ENCODE results near the gene CFAP77. TPM values are rescaled to one million over a fixed set of nuclear protein-coding genes. Genes with fewer than 3 reads are reported as not detected.

The CFAP77 gene
- total RNA-seq, 4 donors from 2014 or later = 0.44 TPM; not detected in 3

- H3K9me3 ChIP-seq = no peaks in the 10 kb centered on the region
- no peak overlapping the region for H3K4me3 ChIP-seq (replicated peaks in 1 of 3)
- H3K4me1 ChIP-seq = no peaks in the 10 kb centered on the region
- H3K27me3 ChIP-seq = no peaks in the 10 kb centered on the region
- no peak overlapping the region for H3K27ac ChIP-seq
- TF ChIP-seq CTCF (IDR thresholded peaks at IDR 0.05) = no peak
- no peak for TF ChIP-seq POLR2A (IDR thresholded peaks at IDR 0.05)
- WGBS, 2 donors = 81 to 82% methylated on average over 3 of the region's 3 CpGs
- peaks cover 16 to 42% of the 10 kb centered on the region in 2 donors for H3K36me3 ChIP-seq
- DNase-seq = no peak
- intact Hi-C loops (cut with DNase I) = no loop called here
Measured at GRCh38 chr9:132596200-132596599, 186.2 kb downstream of the CFAP77 start.

DNA sequence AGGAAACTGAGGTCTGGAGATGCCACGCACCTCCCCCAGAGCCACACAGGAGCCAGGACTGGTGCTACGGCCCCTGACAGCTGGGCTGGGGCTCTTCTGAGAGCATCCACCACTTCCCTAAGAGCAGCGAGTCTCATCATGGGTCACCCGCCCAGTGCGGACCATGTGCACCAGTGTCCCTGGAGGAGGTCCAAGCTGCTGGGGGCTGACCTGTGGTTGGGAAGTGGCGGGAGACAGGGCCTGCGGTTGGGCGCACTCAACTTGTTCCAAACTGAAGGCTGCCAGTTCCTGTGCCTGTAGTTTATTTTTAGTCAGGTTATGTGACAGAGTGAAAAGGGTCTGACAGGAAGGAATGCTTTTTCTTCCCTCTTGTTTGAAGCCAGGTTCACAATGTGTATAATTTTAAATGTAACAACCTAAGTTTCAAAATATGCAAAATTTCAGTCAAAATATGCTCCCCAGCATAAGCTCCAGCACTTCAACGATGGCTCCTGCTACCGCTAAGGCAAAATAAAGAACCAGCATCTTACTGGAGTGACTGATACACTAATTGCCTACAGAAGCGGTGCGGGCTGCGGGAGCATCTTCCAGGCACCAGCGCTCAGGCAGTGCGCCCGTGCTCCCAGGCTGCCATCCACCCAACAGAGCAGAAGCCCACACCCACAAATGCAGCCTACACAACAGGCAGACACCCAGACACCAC lies 187.2 kb downstream of the CFAP77 start:
- intact Hi-C loops (cut with DNase I) = no loop called here
- H3K4me3 ChIP-seq (replicated peaks in 1 of 3) = no peak overlapping the region
- H3K36me3 ChIP-seq = peaks cover 16 to 46% of the 10 kb centered on the region in 2 donors
- no peak overlapping the region for H3K27ac ChIP-seq
- no peaks in the 10 kb centered on the region for H3K9me3 ChIP-seq
- WGBS, 2 donors = 90 to 93% methylated on average over 16 of the region's 16 CpGs
- no peaks in the 10 kb centered on the region for H3K27me3 ChIP-seq
- no peaks in the 10 kb centered on the region for H3K4me1 ChIP-seq
- peak; percentile 28 to 37 for DNase-seq
- TF ChIP-seq POLR2A (IDR thresholded peaks at IDR 0.05) (no peak), CTCF (IDR thresholded peaks at IDR 0.05) (no peak)

- intact Hi-C loops (cut with DNase I) = no loop called here
- Histone ChIP-seq H3K27ac (no peak overlapping the region), H3K27me3 (no peaks in the 10 kb centered on the region), H3K36me3 (peaks cover 5 to 33% of the 10 kb centered on the region in 2 donors), H3K4me1 (no peaks in the 10 kb centered on the region), H3K9me3 (no peaks in the 10 kb centered on the region), H3K4me3 (replicated peaks in 1 of 3) (no peak overlapping the region)
- DNase-seq = no peak
- TF ChIP-seq CTCF (IDR thresholded peaks at IDR 0.05) (no peak), POLR2A (IDR thresholded peaks at IDR 0.05) (no peak)
- WGBS, 2 donors = 85 to 96% methylated on average over 12 of the region's 12 CpGs
Measured at GRCh38 chr9:132600326-132600984, 190.4 kb downstream of the CFAP77 start.

DNA sequence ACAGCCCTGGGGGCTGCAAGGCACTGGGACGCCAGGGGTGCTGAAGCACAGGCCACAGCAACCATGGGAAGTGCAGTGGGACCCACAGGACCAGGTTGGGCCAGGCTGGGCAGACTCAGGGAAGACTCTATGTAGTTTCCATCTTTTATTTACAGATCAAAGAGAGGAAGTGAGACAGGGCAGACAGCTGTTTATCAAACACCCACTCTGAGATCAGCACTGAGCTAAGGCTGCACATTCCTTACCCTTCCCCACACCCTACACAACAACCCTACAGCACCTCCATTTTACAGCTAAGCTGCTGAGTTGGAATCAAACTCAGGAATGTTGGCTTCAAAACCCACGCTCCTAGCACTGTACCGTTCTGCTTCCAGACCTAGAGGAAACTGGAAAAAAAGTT lies 192.2 kb downstream of the CFAP77 start:
- no peak for DNase-seq
- Histone ChIP-seq H3K4me3 (replicated peaks in 1 of 3) (no peak overlapping the region), H3K9me3 (no peaks in the 10 kb centered on the region), H3K4me1 (no peaks in the 10 kb centered on the region), H3K27me3 (no peaks in the 10 kb centered on the region), H3K36me3 (peaks cover 10 to 37% of the 10 kb centered on the region in 2 donors), H3K27ac (no peak overlapping the region)
- WGBS, 2 donors = 74 to 86% methylated on average over 3 of the region's 3 CpGs
- intact Hi-C loops (cut with DNase I) = no loop called here
- TF ChIP-seq CTCF (IDR thresholded peaks at IDR 0.05) (no peak), POLR2A (IDR thresholded peaks at IDR 0.05) (no peak)

- H3K27me3 ChIP-seq = no peaks in the 10 kb centered on the region
- TF ChIP-seq CTCF (IDR thresholded peaks at IDR 0.05) (no peak), POLR2A (IDR thresholded peaks at IDR 0.05) (no peak)
- WGBS, 2 donors = 93 to 94% methylated on average over 6 of the region's 6 CpGs
- no peak overlapping the region for H3K27ac ChIP-seq
- DNase-seq = no peak
- no peak overlapping the region for H3K4me3 ChIP-seq (replicated peaks in 1 of 3)
- peaks cover 16 to 55% of the 10 kb centered on the region in 2 donors for H3K36me3 ChIP-seq
- intact Hi-C loops (cut with DNase I) = no loop called here
- H3K9me3 ChIP-seq = no peaks in the 10 kb centered on the region
- no peaks in the 10 kb centered on the region for H3K4me1 ChIP-seq
Measured at GRCh38 chr9:132605387-132605786, 195.4 kb downstream of the CFAP77 start.
